ENCODE data around the gene PARD3B.

PARD3B gene

GRCh38 chr2:205582366-205582765 lies 1037.1 kb downstream of the PARD3B start:
- DNase-seq (ENCODE audit: low read depth) = no peak
- TF ChIP-seq, protein P1, sequence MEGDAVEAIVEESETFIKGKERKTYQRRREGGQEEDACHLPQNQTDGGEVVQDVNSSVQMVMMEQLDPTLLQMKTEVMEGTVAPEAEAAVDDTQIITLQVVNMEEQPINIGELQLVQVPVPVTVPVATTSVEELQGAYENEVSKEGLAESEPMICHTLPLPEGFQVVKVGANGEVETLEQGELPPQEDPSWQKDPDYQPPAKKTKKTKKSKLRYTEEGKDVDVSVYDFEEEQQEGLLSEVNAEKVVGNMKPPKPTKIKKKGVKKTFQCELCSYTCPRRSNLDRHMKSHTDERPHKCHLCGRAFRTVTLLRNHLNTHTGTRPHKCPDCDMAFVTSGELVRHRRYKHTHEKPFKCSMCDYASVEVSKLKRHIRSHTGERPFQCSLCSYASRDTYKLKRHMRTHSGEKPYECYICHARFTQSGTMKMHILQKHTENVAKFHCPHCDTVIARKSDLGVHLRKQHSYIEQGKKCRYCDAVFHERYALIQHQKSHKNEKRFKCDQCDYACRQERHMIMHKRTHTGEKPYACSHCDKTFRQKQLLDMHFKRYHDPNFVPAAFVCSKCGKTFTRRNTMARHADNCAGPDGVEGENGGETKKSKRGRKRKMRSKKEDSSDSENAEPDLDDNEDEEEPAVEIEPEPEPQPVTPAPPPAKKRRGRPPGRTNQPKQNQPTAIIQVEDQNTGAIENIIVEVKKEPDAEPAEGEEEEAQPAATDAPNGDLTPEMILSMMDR (IDR thresholded peaks at IDR 0.05; ENCODE audit: insufficient read depth, low read depth, low read length, missing control alignments) = no peak
- H3K4me3 ChIP-seq (ENCODE audit: low read depth, low read length) = no peak overlapping the region

GRCh38 chr2:205585449-205586383 lies 1040.4 kb downstream of the PARD3B start:
- DNase-seq (ENCODE audit: low read depth) = no peak
- TF ChIP-seq, protein P1 (IDR thresholded peaks at IDR 0.05; ENCODE audit: insufficient read depth, low read depth, low read length, missing control alignments) = no peak
- H3K4me3 ChIP-seq (ENCODE audit: low read depth, low read length) = no peak overlapping the region

- H3K4me3 ChIP-seq (ENCODE audit: low read depth, low read length) = no peak overlapping the region
- TF ChIP-seq, protein P1 (IDR thresholded peaks at IDR 0.05; ENCODE audit: insufficient read depth, low read depth, low read length, missing control alignments) = no peak
- no peak for DNase-seq (ENCODE audit: low read depth)
Observed at GRCh38 chr2:205586626-205587025, 1041.4 kb downstream of the PARD3B start.

GRCh38 chr2:205589479-205589878 lies 1044.2 kb downstream of the PARD3B start:
- H3K4me3 ChIP-seq (ENCODE audit: low read depth, low read length) = no peak overlapping the region
- DNase-seq (ENCODE audit: low read depth) = no peak
- TF ChIP-seq, protein P1 (IDR thresholded peaks at IDR 0.05; ENCODE audit: insufficient read depth, low read depth, low read length, missing control alignments) = no peak

- TF ChIP-seq, protein P1 (IDR thresholded peaks at IDR 0.05; ENCODE audit: insufficient read depth, low read depth, low read length, missing control alignments) = no peak
- DNase-seq (ENCODE audit: low read depth) = no peak
- no peak overlapping the region for H3K4me3 ChIP-seq (ENCODE audit: low read depth, low read length)
Observed at GRCh38 chr2:205590759-205591158, 1045.5 kb downstream of the PARD3B start.

DNA sequence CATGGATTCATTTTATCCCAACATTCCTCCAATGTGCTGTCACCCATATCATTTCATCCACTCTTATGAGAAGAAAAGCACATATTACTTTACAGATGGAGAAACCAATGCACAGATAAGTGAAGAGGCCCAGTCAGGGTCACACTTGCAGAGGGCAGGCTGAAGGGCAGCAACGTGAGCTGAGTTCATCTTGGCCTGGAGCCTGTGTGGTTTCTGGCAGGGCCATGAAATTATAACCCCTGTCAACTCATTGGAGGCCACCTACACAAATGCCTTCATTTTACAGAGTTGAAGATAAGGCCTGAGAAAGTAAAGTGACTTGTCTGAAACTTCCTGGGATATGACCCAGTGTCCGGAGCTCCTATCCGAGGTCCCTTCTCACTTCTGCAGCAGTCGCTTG lies 1048.6 kb downstream of the PARD3B start:
- no peak overlapping the region for H3K4me3 ChIP-seq (ENCODE audit: low read depth, low read length)
- TF ChIP-seq, protein P1 (IDR thresholded peaks at IDR 0.05; ENCODE audit: insufficient read depth, low read depth, low read length, missing control alignments) = no peak
- DNase-seq (ENCODE audit: low read depth) = no peak

Measured in GM12865 (cell line).